Skeletal muscle cell (primary cell): Measurements from ENCODE around the gene UBE3C.
A peak's percentile ranks its signal among the peaks of the same experiment; 100 is the strongest.
"Not testable (repeated sequence)": the region's sequence is repeated elsewhere in the genome, so short reads cannot be mapped to it uniquely, and the experiment has no call there.

Source experiments
- DNase-seq: peaks from one replicate; pipeline ENCODE4 v3.0.0-alpha.2; 2010; ENCODE audit warnings: low read depth
- H3K4me3 ChIP-seq: 2 replicates; pipeline ENCODE4 v1.5.1; 2011; ENCODE audit warnings: low read depth, mild to moderate bottlenecking, control low read depth, low read length, moderate library complexity

Gene UBE3C

DNA sequence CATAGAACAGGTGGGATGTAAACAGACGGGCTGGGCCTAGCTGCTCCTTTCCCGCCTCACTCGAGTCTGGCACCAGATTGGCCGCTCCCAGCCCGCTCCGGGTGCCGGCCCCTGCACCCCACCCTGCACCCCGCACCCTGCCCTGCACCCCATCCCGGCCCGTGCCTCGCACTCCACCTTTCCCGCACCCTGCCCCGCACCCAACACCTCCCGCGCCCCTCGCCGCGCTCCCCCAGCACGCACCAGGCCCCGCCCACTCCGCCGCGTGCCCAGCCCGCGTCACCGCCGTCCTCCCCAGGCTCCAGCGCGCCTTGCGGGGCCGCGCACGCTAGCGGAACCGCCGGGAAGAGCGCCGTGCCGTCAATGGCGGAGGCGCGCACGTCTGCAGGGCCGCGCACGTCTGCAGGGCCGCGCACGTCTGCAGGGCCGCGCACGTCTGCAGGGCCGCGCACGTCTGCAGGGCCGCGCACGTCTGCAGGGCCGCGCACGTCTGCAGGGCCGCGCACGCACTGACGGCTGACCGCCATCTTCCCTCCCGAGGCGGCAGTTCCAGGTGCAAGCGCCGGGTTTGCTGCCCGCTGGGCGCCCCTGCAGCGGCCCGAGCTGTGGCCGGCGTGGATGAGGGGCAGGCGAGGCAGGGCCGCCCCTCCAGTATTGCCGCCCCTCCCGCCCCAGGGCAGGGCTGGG is at the start of gene UBE3C:
Gene UBE3C (plus strand): TSS at position 503 of the 687 bp plus-strand sequence. CDS start 347 bp downstream, outside the sequence.
- DNase-seq = peak; percentile 76
- peak within 1 kb of the TSS; percentile 91 for H3K4me3 ChIP-seq

DNA sequence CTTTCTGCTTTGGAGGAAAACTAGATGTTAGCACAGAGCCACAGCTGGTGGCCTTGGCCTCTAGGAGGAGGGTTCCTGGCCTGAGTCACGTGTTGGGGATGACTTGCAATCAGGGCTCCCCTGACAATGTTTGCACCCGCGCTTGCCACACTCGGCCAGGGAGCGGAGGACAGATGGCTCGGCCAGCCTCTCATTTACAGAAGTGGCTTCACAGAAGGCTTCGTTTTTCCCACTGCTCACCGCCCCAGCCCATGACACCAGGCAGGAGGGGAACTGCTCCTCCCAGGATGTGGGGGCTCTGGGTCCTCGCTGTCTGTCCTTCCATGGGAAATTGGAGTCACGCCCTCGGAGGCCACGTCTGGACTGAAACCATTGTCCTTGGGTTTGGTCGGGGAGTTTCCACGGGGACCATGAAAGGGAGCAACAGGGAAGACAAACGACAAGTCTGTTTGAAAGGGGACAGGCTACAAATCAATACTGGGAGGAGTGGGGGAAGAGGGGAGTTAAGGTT is 49.6 kb upstream of the UBE3C start:
- H3K4me3 ChIP-seq = no peak overlapping the region
- no peak for DNase-seq

DNA sequence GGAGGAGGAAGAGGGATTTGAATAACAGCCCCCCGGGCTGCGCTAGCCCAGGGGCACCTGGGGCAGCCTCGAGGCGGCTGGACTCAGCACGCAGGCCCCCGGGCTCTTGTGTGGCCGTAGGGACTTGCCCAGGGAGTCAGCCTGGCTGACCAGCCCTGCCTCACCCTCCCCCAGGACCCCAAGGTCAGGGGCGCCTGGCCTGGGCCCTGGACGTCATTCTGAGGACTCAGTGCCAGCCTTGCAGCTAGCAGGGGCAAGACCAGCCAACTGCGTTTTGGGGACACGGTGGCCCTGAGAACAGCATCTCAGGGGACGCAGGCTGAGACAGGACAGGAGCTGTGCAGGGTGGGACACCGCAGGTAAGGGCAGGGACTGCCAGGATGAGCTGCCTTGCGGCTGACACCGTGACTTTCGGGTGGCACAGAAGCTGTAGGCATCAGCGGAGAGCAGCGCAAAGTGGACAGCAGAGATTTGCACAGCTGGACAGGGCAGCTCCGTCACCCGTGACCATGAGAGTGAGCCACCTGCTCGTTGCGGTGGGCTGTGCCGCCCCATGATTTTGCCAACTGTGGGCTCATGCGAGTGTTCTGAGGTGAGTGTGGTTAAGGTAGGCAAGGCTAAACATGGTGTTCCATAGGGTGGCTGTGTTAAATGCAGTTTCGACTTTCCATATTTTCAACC is 48.1 kb upstream of the UBE3C start:
- DNase-seq = no peak
- H3K4me3 ChIP-seq = no peak overlapping the region

DNA sequence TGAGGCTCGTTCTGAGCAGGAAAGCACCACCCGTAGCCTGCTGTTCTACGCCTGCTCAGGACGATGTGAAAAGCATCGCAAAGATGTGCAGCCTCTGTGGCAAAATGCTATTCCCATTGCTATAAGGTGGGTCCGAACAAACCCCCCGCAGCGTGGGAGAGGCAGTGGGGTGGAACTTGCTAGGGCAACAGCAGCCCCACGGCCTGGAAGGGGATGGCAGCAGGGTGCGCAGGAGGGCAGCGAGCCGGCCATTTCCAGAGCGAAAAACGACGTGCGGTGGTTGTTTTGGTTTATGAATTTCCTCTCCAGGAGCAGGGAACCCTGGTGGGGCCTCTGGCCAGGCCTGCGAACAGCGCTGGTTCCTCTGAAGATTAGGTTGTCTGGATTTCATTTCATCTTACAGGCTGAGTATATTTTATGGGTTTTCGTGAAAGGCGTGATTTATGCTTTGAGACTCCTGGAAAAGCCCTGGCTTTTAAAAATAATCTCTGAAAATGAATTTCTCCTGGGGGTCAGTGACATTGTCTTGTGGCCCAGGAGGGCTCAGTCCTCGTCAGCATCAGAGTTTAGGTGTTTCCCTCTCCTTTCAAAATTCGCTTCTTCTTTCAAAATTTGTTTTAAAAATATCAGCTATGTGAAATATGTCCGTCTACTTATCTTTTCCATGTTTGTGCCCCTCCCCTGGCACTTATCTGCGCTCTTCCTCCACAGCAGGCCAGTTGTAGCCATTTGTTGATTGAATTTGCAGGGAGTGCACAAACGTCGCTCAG is 42.3 kb upstream of the UBE3C start:
- H3K4me3 ChIP-seq = no peak overlapping the region
- DNase-seq = no peak

DNA sequence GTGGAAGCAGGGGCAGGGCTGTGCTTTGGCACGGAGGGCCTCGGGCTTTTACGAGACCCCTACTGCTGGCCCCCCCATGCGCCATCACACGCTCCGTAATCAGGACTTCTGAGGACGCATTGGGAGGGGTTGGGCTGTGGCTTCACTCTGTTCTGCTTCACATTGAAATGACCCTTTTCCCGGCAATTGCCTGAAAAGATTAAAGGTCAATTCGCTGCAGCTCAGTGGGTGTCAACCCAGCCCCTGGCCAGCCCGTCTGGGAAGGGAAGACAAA is 41.7 kb upstream of the UBE3C start:
- no peak for DNase-seq

DNA sequence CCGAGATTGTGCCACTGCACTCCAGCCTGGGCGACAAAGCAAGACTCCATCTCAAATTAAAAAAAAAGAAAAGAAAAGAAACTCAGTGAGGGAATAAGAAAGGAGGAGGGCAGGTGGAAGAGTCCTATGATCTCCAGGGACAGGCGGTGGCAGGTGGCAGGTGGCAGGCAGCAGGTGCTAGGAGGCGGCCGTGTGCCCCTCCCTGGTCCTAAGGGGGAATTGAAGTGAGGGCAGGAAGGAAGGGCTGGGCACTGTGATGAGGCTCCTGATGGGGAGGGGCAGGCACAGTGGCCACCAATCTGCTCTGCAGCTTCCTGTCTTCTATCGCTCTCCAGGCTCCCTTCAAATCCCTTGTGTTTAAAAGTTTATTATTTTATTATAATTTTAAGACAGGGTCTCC is 41.2 kb upstream of the UBE3C start:
- no peak overlapping the region for H3K4me3 ChIP-seq
- no peak for DNase-seq

More for the DNA sequence above, 41.7 kb upstream of the UBE3C start:
- H3K4me3 ChIP-seq = no peak overlapping the region

DNA sequence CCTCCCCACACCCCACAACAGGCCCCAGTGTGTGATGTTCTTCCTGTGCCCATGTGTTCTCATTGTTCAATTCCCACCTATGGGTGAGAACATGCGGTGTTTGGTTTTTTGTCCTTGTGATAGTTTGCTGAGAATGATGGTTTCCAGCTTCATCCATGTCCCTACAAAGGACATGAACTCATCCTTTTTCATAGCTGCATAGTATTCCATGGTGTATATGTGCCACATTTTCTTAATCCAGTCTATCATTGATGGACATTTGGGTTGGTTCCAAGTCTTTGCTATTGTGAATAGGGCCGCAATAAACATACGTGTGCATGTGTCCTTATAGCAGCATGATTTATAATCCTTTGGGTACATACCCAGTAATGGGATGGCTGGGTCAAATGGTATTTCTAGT is 38.7 kb upstream of the UBE3C start:
- not testable (repeated sequence) for H3K4me3 ChIP-seq, DNase-seq

DNA sequence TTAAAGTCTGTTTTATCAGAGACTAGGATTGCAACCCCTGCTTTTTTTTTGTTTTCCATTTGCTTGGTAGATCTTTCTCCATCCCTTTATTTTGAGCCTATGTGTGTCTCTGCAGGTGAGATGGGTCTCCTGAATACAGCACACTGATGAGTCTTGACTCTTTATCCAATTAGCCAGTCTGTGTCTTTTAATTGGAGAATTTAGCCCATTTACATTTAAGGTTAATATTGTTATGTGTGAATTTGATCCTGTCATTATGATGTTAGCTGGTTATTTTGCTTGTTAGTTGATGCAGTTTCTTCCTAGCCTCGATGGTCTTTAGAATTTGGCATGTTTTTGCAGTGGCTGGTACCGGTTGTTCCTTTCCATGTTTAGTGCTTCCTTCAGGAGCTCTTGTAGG is 35.1 kb upstream of the UBE3C start:
- not testable (repeated sequence) for H3K4me3 ChIP-seq, DNase-seq

DNA sequence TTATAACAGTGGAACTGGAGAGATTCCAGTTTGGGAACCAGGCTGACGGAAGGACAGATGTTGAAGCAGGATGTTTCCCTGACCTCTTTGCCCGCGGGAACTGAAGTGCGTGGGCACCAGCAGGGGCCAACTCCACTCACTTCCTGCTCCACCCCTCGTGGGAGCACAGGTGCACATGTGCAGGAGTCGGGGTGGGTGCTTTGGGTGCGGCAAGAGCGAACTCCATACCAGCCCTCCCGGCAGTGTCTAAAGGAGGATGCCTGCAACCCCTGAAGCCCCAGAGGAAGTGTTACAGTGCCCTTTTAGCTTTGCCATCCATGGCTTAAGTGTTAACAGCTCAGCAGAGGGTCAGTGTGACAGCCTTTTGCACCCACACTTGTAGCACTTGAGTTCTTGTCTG is 27.4 kb upstream of the UBE3C start:
- DNase-seq = no peak

DNA sequence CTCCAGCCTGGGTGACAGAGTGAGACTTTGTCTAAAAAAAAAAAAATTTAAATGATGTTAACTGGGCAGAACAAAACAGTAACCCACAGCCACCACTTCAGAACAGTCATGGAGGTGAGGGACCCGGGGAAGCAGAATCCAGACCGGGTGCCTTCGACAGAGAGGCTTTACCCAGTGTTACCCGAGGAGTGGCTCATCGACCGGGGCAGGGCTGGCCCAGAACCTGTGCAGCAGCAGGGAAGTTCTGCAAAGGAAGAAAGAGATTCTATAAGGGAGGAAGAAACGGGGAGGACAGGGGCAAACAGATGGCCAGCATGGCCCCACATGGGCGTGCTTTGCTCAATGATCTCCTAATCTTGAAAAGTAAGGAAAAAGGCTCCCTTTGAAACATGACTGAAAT is 26.0 kb upstream of the UBE3C start:
- no peak overlapping the region for H3K4me3 ChIP-seq
- no peak for DNase-seq

More for the DNA sequence above, 27.4 kb upstream of the UBE3C start:
- H3K4me3 ChIP-seq = no peak overlapping the region

DNA sequence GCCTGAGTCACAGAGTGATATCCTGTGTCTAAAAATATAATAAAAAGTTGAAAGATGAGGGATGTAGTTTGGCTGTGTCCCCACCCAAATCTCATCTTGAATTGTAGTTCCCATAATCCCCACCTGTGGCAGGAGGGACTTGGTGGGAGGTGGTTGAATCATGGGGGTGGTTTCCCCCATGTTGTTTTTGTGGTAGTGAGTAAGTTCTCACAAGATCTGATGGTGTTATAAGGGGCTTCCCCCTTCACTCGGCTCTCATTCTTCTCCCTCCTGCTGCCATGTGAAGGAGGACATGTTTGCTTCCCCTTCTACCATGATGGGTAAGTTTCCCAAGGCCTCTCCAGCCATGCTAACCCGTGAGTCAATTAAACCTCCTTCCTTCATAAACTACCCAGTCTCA is 25.1 kb upstream of the UBE3C start:
- DNase-seq = no peak

DNA sequence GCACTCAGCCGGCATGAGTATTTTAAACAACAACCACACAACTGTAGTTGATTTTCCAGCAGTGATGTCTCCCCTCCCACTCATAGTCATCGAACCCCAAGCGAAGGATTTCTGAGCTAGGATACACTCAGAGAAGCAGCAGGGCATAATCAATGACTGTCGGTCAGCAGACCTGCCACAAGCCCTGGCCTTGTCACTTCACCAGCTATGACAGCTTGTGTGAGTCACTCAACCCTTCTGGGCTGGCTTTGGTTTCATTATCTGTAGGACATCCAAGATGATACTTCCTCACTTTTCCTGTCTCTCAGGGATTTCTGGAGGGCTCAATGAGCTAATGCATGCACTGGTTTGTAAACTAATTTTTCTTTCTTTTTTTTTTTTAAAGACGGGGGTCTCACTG is 22.0 kb upstream of the UBE3C start:
- H3K4me3 ChIP-seq = no peak overlapping the region
- DNase-seq = no peak

More for the DNA sequence above, 25.1 kb upstream of the UBE3C start:
- H3K4me3 ChIP-seq = no peak overlapping the region

DNA sequence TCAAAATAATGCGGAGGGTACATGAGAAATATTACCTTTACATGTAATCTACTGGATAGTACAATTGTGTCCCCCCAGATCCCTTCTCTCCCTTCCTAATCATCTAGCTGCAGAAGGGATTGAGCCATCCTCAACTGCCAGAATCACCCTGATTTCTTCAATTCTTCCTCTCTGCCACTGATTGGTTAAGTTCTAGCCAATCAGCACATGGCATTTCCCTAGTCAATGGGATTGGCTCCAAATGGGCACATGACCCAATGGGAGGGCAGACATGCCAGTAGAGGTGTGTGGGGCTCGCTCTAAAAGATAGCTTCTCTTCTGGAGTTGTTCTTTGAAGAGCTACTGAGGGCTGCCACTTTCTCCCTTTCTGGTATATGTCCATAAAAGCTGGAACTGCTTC is 20.9 kb upstream of the UBE3C start:
- DNase-seq = no peak

DNA sequence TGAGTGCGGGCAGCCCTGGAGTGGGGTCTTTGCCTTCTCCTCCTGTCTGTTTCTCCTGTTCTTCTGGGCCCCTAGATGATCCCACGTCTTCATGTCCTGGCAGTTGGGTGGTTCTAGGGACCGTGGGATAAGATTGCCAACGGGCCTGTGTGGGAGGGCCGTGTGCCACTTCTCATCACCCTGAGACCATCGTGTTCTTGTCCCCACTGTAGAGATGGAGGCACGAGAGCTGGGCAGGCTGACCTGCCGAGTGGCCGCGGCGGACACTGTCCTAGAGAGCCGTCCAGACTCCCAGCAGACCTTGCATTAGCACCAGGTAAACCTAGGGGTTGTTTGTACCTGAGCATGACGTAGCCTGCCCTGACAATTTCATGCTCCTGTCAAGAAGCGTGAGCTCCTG is 18.5 kb upstream of the UBE3C start:
- no peak overlapping the region for H3K4me3 ChIP-seq
- DNase-seq = no peak

More for the DNA sequence above, 20.9 kb upstream of the UBE3C start:
- no peak overlapping the region for H3K4me3 ChIP-seq

DNA sequence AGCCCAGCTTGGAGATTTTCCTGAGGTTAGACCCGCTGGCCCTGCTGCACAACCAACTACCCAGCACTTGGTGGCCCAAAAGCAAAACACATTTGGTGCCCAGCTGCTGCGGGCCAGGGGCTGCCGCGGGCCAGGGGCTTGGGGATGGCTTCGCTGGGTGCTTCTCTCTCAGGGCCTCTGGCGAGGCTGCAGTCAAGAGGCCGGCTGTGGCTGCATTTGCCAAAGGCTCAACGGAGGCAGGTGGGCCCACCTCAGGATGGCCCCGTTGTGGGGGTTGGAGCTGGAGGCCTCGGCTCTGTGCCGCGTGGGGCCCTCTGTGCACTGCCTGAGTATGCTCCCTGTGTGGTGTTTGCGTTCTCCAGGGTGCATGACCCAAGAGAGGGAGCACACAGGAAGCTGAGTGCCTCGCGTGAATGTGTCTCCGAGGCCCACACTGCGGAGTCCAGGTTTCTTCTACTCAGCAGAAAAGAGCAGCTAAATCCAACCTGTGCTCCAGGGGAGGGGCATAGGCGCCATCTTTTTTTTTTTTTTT is 17.5 kb upstream of the UBE3C start:
- DNase-seq = no peak
- no peak overlapping the region for H3K4me3 ChIP-seq

DNA sequence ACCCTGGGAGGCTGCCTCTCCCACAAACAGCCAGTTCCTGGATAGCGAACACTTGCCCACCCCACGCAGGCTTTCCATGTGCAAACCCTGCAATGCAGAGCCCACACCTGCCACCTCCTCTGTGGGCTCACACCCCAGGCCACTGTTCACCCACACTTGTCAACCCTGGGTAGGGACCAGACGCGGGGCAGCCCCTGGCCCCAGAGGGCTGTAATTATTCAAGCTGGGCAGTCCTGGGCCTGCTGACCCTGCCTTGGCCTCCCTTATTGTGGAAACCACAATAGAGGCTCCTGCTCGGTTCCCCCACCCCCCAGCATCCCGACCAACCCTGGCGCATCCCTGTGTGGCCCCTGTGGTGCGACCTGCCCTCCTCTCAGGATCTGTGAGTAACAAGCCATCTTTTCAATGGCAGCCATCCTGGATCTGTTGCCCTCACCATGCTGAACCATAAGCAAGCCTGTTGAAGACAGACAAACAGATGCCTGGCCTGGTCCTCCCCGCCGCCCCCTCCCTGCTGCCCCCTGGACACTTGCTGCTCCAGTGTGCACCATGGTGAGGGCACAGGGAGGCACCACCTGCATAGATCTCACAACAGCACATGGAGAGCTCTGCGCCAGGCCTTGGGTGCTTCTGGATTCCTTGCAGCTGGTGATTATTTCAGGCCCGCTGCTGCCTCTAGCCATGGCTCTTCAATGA is 15.8 kb upstream of the UBE3C start:
- DNase-seq = no peak
- no peak overlapping the region for H3K4me3 ChIP-seq

DNA sequence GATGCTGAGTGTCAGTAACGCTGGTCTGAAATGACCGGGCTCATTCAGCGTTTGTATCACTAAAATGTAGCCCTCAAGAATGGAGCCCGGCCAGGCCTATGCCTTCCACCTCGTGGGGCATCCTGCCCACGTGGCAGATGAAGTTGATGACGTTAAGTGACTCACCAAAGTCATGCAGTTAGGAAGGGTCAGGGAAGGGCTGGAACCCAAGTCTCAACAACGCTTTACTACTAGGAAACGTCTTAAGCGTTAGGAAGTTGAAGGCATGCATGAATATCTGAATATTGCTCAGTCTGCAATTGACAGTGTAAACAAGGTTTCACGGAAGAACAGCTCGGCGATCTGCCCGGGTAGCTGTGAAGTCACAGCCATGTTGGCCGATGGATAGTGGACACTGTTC is 14.0 kb upstream of the UBE3C start:
- no peak for DNase-seq
- no peak overlapping the region for H3K4me3 ChIP-seq

DNA sequence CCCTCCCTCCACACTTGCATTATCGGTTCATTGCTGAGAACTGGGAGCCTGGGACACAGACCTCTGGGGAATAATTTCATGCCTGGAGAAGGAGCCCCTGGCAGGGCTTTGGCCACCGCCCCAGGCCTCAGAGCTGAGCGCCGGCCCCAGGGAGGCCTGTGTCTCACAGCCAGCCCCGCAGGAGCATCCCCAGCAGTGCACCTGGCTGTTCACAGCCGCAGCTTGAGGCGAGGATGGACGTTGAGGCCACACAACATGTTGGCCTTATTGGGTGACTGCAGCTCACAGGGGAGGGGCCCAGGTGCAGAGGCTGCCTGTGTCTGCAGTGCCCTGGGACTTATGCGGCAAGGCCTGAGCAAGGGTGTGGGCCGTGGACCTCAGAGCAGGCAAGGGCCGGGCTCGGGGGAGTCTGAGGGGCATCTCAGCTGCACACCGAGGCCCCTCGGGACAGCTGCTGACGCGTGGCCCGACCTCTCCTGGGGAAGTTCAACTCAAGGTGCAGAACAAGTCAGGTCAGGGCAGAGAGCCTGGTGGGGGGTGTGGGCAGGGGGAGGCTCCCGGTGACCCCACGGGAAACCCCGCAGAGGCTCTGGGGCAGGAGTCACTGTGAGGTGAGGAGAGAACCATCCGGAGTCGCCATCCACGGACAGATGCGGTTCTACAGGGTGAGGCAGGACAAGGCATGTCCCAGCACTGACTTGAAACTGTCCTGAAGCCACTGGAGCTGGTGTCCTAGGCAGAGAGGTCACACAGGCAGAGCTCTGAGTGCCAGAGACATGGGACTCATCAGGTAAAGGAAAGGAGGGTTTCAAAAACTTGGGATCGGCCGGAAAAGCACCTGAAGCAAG is 13.1 kb upstream of the UBE3C start:
- DNase-seq = no peak
- no peak overlapping the region for H3K4me3 ChIP-seq

DNA sequence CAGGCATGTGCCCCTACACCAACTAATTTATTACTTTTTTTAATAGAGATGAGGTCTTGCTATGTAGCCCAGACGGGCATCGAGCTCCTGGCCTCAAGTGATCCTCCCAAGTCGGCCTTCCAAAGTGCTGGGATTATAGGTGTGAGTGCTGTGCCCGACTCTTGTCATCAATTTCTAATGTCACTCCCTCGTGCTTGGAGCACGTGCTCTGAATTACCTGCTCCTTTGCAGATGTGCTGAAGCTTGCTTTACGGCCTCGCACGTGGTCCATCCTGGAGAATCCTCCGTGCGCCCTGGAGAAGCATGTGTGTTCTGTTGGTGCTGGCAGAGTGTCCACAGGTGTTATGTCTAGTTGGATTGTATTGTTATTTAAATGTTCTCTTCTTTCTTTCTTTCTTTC is 11.8 kb upstream of the UBE3C start:
- no peak overlapping the region for H3K4me3 ChIP-seq
- no peak for DNase-seq
